ENCODE data around the gene FKBP2. TPM values are rescaled to one million over a fixed set of nuclear protein-coding genes. Genes with fewer than 3 reads are reported as not detected.

Gene FKBP2
- polyA plus RNA-seq, 1 donor (not counting 4 experiments of a cell fraction or from before 2014, with no cell fraction given): 40.3 TPM

DNA sequence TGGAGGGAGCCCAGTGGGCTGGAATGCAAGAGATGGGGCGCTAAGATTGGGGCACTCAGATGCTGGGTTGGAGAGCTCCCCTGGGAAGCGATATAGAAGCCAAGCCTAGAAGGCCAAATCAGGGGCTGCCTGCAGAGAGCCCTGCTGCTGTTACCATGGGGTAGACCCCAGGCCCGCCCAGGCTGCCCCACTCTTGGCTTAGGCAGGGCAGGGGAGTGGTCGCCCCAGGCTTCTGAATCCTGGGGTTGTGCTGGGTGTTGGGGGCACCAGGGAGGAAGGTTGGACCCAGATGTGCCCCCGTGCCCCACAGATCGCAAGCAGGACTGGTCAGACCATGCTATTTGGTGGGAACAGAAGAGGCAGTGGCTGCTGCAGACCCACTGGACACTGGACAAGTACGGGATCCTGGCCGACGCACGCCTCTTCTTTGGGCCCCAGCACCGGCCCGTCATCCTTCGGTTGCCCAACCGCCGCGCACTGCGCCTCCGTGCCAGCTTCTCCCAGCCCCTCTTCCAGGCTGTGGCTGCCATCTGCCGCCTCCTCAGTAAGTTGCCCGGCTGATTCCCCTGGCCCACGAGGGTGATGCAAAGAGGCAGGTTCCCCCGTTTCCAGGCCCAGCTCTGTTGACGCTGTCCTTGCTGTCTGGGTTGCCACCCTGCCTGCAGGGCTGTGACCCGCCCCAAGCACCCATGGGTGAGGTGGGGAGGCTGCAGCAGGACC, 30.4 kb upstream of the FKBP2 start:
- no peak for TF ChIP-seq EZH2 (IDR thresholded peaks at IDR 0.05; ENCODE audit: low read length)
- TF ChIP-seq, protein P1, sequence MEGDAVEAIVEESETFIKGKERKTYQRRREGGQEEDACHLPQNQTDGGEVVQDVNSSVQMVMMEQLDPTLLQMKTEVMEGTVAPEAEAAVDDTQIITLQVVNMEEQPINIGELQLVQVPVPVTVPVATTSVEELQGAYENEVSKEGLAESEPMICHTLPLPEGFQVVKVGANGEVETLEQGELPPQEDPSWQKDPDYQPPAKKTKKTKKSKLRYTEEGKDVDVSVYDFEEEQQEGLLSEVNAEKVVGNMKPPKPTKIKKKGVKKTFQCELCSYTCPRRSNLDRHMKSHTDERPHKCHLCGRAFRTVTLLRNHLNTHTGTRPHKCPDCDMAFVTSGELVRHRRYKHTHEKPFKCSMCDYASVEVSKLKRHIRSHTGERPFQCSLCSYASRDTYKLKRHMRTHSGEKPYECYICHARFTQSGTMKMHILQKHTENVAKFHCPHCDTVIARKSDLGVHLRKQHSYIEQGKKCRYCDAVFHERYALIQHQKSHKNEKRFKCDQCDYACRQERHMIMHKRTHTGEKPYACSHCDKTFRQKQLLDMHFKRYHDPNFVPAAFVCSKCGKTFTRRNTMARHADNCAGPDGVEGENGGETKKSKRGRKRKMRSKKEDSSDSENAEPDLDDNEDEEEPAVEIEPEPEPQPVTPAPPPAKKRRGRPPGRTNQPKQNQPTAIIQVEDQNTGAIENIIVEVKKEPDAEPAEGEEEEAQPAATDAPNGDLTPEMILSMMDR (optimal IDR thresholded peaks at IDR 0.05 in 1 of 3, IDR thresholded peaks at IDR 0.05 in 1 of 3, conservative IDR thresholded peaks at IDR 0.05 in 1 of 3; ENCODE audit: extremely low read depth in 1 of 3, insufficient read depth in 2 of 3, low read length in 3 of 3): no peak
- Histone ChIP-seq H3K9ac (ENCODE audit: control insufficient read depth, extremely low read depth, insufficient read depth, low read length) (no peak overlapping the region), H3K27ac (ENCODE audit: control insufficient read depth, insufficient read depth, low read length) (no peak overlapping the region), H3K79me2 (ENCODE audit: control insufficient read depth, insufficient read depth, low read length) (no peaks in the 10 kb centered on the region), H3K27me3 (ENCODE audit: control insufficient read depth, extremely low read depth, insufficient read depth, low read length) (no peaks in the 10 kb centered on the region), H3K4me1 (ENCODE audit: control insufficient read depth, extremely low read depth, insufficient read depth, low read length) (no peaks in the 10 kb centered on the region), H2AFZ (ENCODE audit: control insufficient read depth, low read length) (no peak overlapping the region), H3K4me3 (ENCODE audit: control insufficient read depth in 2 of 3, extremely low read depth in 1 of 3, insufficient read depth in 2 of 3, low read depth in 1 of 3, low read length in 3 of 3) (no peak overlapping the region), H3K9me3 (ENCODE audit: control insufficient read depth, low read depth, low read length) (no peaks in the 10 kb centered on the region), H3K36me3 (ENCODE audit: control insufficient read depth in 2 of 2, extremely low read depth in 1 of 2, insufficient read depth in 2 of 2, low read length in 2 of 2) (peaks cover 10 to 21% of the 10 kb centered on the region in 2 experiments), H4K20me1 (ENCODE audit: control insufficient read depth, extremely low read depth, insufficient read depth, low read length) (peaks cover 2% of the 10 kb centered on the region), H3K9me1 (ENCODE audit: control insufficient read depth, extremely low read depth, insufficient read depth, low read length) (no peaks in the 10 kb centered on the region), H3K4me2 (ENCODE audit: control insufficient read depth, extremely low read depth, insufficient read depth, low read depth, low read length) (no peak overlapping the region)
- FAIRE-seq: no peak
- DNase-seq (ENCODE audit: low read depth, low spot score): no peak
- dilution Hi-C loops (cut with MboI; ENCODE audit: extremely low pct_ligation_motif_present, low sequenced_read_pairs): no loop called here

DNA sequence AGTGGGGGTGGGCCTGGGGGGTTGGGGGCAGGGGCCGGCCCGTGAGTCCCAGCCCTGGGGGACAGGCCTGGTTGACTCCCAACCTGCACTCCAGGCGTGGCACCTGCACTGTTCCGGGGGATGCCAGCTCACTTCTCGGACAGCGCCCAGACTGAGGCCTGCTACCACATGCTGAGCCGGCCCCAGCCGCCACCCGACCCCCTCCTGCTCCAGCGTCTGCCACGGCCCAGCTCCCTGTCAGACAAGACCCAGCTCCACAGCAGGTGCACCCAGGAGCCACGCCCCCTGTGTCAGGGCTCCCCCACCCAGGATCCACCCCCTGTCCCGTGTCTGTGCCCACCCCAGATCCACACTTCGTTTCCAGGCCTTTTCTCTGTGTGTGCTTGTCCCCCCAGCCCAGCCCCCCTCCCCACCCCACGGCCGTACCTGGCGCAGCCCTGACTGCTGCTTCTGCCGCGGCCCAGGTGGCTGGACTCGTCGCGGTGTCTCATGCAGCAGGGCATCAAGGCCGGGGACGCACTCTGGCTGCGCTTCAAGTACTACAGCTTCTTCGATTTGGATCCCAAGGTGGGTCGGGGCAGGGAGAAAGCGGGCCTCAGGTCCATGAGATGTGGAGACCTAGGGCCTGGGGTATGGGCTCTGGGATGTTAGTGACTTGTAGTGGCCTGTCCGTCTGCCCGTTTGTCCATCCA, 29.6 kb upstream of the FKBP2 start:
- no peaks in the 10 kb centered on the region for H4K20me1 ChIP-seq (ENCODE audit: control insufficient read depth, extremely low read depth, insufficient read depth, low read length)
- dilution Hi-C loops (cut with MboI; ENCODE audit: extremely low pct_ligation_motif_present, low sequenced_read_pairs): no loop called here

More for the DNA sequence above, 29.6 kb upstream of the FKBP2 start:
- no peaks in the 10 kb centered on the region for H3K9me1 ChIP-seq (ENCODE audit: control insufficient read depth, extremely low read depth, insufficient read depth, low read length)
- DNase-seq (ENCODE audit: low read depth, low spot score): no peak
- H3K4me3 ChIP-seq (ENCODE audit: control insufficient read depth in 2 of 3, extremely low read depth in 1 of 3, insufficient read depth in 2 of 3, low read depth in 1 of 3, low read length in 3 of 3): no peak overlapping the region
- H3K79me2 ChIP-seq (ENCODE audit: control insufficient read depth, insufficient read depth, low read length): no peaks in the 10 kb centered on the region
- no peak overlapping the region for H3K4me2 ChIP-seq (ENCODE audit: control insufficient read depth, extremely low read depth, insufficient read depth, low read depth, low read length)
- H3K4me1 ChIP-seq (ENCODE audit: control insufficient read depth, extremely low read depth, insufficient read depth, low read length): no peaks in the 10 kb centered on the region
- H2AFZ ChIP-seq (ENCODE audit: control insufficient read depth, low read length): no peak overlapping the region
- no peaks in the 10 kb centered on the region for H3K9me3 ChIP-seq (ENCODE audit: control insufficient read depth, low read depth, low read length)
- no peak for FAIRE-seq
- H3K27ac ChIP-seq (ENCODE audit: control insufficient read depth, insufficient read depth, low read length): no peak overlapping the region
- TF ChIP-seq, protein P1 (optimal IDR thresholded peaks at IDR 0.05 in 1 of 3, IDR thresholded peaks at IDR 0.05 in 1 of 3, conservative IDR thresholded peaks at IDR 0.05 in 1 of 3; ENCODE audit: extremely low read depth in 1 of 3, insufficient read depth in 2 of 3, low read length in 3 of 3): no peak
- TF ChIP-seq EZH2 (IDR thresholded peaks at IDR 0.05; ENCODE audit: low read length): no peak
- no peaks in the 10 kb centered on the region for H3K27me3 ChIP-seq (ENCODE audit: control insufficient read depth, extremely low read depth, insufficient read depth, low read length)
- peaks cover 2 to 17% of the 10 kb centered on the region in 2 experiments for H3K36me3 ChIP-seq (ENCODE audit: control insufficient read depth in 2 of 2, extremely low read depth in 1 of 2, insufficient read depth in 2 of 2, low read length in 2 of 2)
- H3K9ac ChIP-seq (ENCODE audit: control insufficient read depth, extremely low read depth, insufficient read depth, low read length): no peak overlapping the region

Measured in keratinocyte (primary cell).